Esophagus squamous epithelium (tissue), 4 donors: ENCODE results near the gene TOE1.

Source experiments
- CTCF ChIP-seq, 6 experiments: fragments of 450-650 bp in 4 of 6; fragments of 200-600 bp in 2 of 6; sonication (generic) in 2 of 6; IDR thresholded peaks; one replicate each; pipeline ENCODE4 v1.5.1; 2016 to 2019; ENCODE audit warnings: antibody characterized with exemption in 6 of 6, mild to moderate bottlenecking in 4 of 6, moderate library complexity in 4 of 6
- POLR2A ChIP-seq, 4 donors: fragments of 450-650 bp; IDR thresholded peaks; one replicate each; pipeline ENCODE4 v1.6.1; 2017; ENCODE audit warnings: antibody characterized with exemption in 4 of 4, mild to moderate bottlenecking in 4 of 4, moderate library complexity in 3 of 4

GRCh38 chr1:45355683-45356082 lies 15.7 kb downstream of the TOE1 start:
- TF ChIP-seq CTCF (IDR thresholded peaks at IDR 0.05) (no peak), POLR2A (IDR thresholded peaks at IDR 0.05) (no peak)
